GM23338 (cell line): ENCODE results near the gene CACNA1C. TPM values are rescaled to one million over a fixed set of nuclear protein-coding genes. Genes with fewer than 3 reads are reported as not detected.

Experiments used
- ATAC-seq: fragments of 200-7000 bp; cut with Tn5 transposase; 3 replicates; pipeline ENCODE4 v1.9.1; 2020
- DNase-seq: peaks from one replicate; pipeline ENCODE4 v3.0.0-alpha.2; 2015; ENCODE audit warnings: low spot score
- H2AFZ ChIP-seq: fragments of 200-600 bp; sonication (generic); 2 replicates; pipeline ENCODE4 v1.8.0; 2016; ENCODE audit warnings: antibody characterized with exemption, mild to moderate bottlenecking, moderate library complexity
- H3F3A ChIP-seq: fragments of 200-600 bp; sonication (generic); replicated peaks from 2 replicates; pipeline ENCODE4 v1.8.0; 2017; ENCODE audit warnings: antibody characterized with exemption, mixed run types, low read depth
- H3K27ac ChIP-seq: fragments of 200-600 bp; sonication (generic); 2 replicates; pipeline ENCODE4 v1.6.1; 2016; ENCODE audit warnings: low read depth
- H3K27me3 ChIP-seq: fragments of 200-600 bp; sonication (generic); 2 replicates; pipeline ENCODE4 v1.8.0; 2016; ENCODE audit warnings: mild to moderate bottlenecking, mixed run types, moderate library complexity; ENCODE audit not compliant: insufficient read depth
- H3K36me3 ChIP-seq: fragments of 200-600 bp; sonication (generic); 2 replicates; pipeline ENCODE4 v1.8.0; 2016; ENCODE audit warnings: mild to moderate bottlenecking; ENCODE audit not compliant: insufficient read depth
- H3K4me1 ChIP-seq: fragments of 200-600 bp; sonication (generic); 2 replicates; pipeline ENCODE4 v1.8.0; 2016; ENCODE audit warnings: mild to moderate bottlenecking, moderate library complexity; ENCODE audit not compliant: insufficient read depth
- H3K4me2 ChIP-seq: fragments of 200-600 bp; sonication (generic); 2 replicates; pipeline ENCODE4 v1.7.1; 2017; ENCODE audit warnings: mixed run types
- H3K4me3 ChIP-seq: fragments of 200-600 bp; sonication (generic); 2 replicates; pipeline ENCODE4 v1.6.1; 2016; ENCODE audit warnings: mixed run types
- H3K79me2 ChIP-seq: fragments of 200-600 bp; sonication (generic); replicated peaks from 2 replicates; pipeline ENCODE4 v1.8.0; 2017; ENCODE audit warnings: mild to moderate bottlenecking; ENCODE audit not compliant: insufficient read depth
- H3K9me2 ChIP-seq: fragments of 200-600 bp; sonication (generic); 2 replicates; pipeline ENCODE4 v1.8.0; 2017; ENCODE audit not compliant: insufficient read depth
- H4K20me1 ChIP-seq: fragments of 200-600 bp; sonication (generic); replicated peaks from 2 replicates; pipeline ENCODE4 v1.8.0; 2017; ENCODE audit warnings: mild to moderate bottlenecking; ENCODE audit not compliant: insufficient read depth
- H3K27ac Mint-ChIP-seq: 2 replicates; pipeline ENCODE4 v1.8.0; 2020; ENCODE audit warnings: inconsistent platforms, mild to moderate bottlenecking, moderate library complexity, mixed read lengths
- H3K27me3 Mint-ChIP-seq: 3 replicates; pipeline ENCODE4 v1.8.0; 2022; ENCODE audit warnings: low read depth, mild to moderate bottlenecking, moderate library complexity, mixed read lengths, inconsistent platforms; ENCODE audit not compliant: insufficient read depth, poor library complexity
- H3K36me3 Mint-ChIP-seq: 3 replicates; pipeline ENCODE4 v1.8.0; 2021; ENCODE audit warnings: low read depth, mild to moderate bottlenecking, inconsistent platforms, moderate library complexity, mixed read lengths
- H3K4me1 Mint-ChIP-seq: 3 replicates; pipeline ENCODE4 v1.8.0; 2020; ENCODE audit warnings: mild to moderate bottlenecking, inconsistent platforms, mixed read lengths
- H3K4me3 Mint-ChIP-seq: 3 replicates; pipeline ENCODE4 v1.8.0; 2021; ENCODE audit warnings: moderate library complexity, mild to moderate bottlenecking, inconsistent platforms, mixed read lengths
- H3K9me3 Mint-ChIP-seq: 3 replicates; pipeline ENCODE4 v1.8.0; 2020; ENCODE audit warnings: moderate library complexity, mild to moderate bottlenecking, inconsistent platforms, mixed read lengths
- CREB1 ChIP-seq: fragments of 250-450 bp; sonication (Bioruptor Pico); IDR thresholded peaks from 2 replicates; pipeline ENCODE4 v1.5.0; 2020; ENCODE audit warnings: low read depth, mild to moderate bottlenecking, moderate library complexity
- EZH2 ChIP-seq: fragments of 200-600 bp; sonication (generic); IDR thresholded peaks from one replicate; pipeline ENCODE4 v1.8.0; 2017; ENCODE audit warnings: antibody characterized with exemption, mild to moderate bottlenecking, low read depth; ENCODE audit not compliant: unreplicated experiment
- EZH2phosphoT487 ChIP-seq: fragments of 200-600 bp; sonication (generic); IDR thresholded peaks from one replicate; pipeline ENCODE4 v1.8.1; 2018; ENCODE audit warnings: antibody characterized with exemption; ENCODE audit not compliant: unreplicated experiment
- JUNB ChIP-seq: IDR thresholded peaks from one replicate; pipeline ENCODE4 v1.6.1; 2016; ENCODE audit warnings: antibody characterized with exemption; ENCODE audit not compliant: unreplicated experiment
- NANOG ChIP-seq: IDR thresholded peaks from 2 replicates; pipeline ENCODE4 v1.6.1; 2016; ENCODE audit warnings: antibody characterized with exemption, borderline replicate concordance
- POLR2AphosphoS5 ChIP-seq: IDR thresholded peaks from 2 replicates; pipeline ENCODE4 v1.6.1; 2016; ENCODE audit warnings: antibody characterized with exemption, low read depth
- STAT1 ChIP-seq: IDR thresholded peaks from one replicate; pipeline ENCODE4 v1.6.1; 2016; ENCODE audit warnings: antibody characterized with exemption; ENCODE audit not compliant: unreplicated experiment
- ZNF114 ChIP-seq: fragments of 250-450 bp; sonication (Bioruptor Pico); IDR thresholded peaks from 2 replicates; pipeline ENCODE4 v1.5.0; 2020; ENCODE audit warnings: mild to moderate bottlenecking, moderate library complexity
- ZNF331 ChIP-seq: fragments of 250-450 bp; sonication (Bioruptor Pico); IDR thresholded peaks from 2 replicates; pipeline ENCODE4 v1.5.0; 2020; ENCODE audit warnings: low read depth, mild to moderate bottlenecking, moderate library complexity
- polyA plus RNA-seq: library from polyadenylated mRNA; unstranded; fragments of >200 nt; fragmentation: Nextera tagmentation; extraction: Ambion mirVana; gene quantifications from 2 replicates; pipeline ENCODE4 v1.2.1, GENCODE V29; 2016
- total RNA-seq: library from RNA; depleted of rRNA; stranded (reverse); fragments of >200 nt; shearing (Covaris generic); gene quantifications from 2 replicates; pipeline ENCODE4 v1.2.3, GENCODE V29; 2014
- TF ChIP-seq, protein P1 (sequence below): fragments of 250-450 bp; sonication (Bioruptor Pico); IDR thresholded peaks from 2 replicates; pipeline ENCODE4 v1.5.0; 2020; ENCODE audit warnings: mild to moderate bottlenecking, moderate library complexity
- TF ChIP-seq, protein P2 (sequence below): IDR thresholded peaks from 2 replicates; pipeline ENCODE4 v1.6.1; 2016; ENCODE audit warnings: antibody characterized with exemption
- TF ChIP-seq, protein P3 (sequence below), 2 experiments: fragments of 200-600 bp in 1 of 2; sonication (generic) in 1 of 2; conservative IDR thresholded peaks; 2 replicates each; pipeline versions ENCODE4 v1.5.1 to v1.6.1; 2016 to 2017; ENCODE audit warnings: antibody characterized with exemption in 2 of 2, low read depth in 2 of 2, mild to moderate bottlenecking in 2 of 2, moderate library complexity in 1 of 2

The CACNA1C gene
- total and polyA plus RNA-seq, 2 experiments from 2014 or later, result 0.78 to 2.1 TPM

DNA sequence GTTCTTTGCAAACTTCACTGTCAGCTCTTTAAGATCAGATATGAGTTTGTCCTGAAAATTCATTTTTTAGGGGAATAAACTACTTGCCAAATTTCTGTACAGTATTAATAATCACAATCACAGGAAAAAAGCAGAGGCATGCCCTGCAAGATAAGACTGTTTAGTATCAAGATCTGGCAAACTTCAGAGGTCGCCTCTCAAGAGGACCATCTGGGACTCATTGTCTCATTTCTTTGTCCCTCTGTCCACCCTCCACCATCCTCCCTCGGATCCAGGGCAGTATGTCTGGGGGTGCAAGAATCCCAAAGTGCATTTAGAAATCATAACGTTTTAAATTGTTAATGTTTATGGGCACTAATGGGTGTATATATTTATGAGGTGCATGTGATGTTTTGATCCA, 509.6 kb downstream of the CACNA1C start (continued):
- TF ChIP-seq, protein P1, sequence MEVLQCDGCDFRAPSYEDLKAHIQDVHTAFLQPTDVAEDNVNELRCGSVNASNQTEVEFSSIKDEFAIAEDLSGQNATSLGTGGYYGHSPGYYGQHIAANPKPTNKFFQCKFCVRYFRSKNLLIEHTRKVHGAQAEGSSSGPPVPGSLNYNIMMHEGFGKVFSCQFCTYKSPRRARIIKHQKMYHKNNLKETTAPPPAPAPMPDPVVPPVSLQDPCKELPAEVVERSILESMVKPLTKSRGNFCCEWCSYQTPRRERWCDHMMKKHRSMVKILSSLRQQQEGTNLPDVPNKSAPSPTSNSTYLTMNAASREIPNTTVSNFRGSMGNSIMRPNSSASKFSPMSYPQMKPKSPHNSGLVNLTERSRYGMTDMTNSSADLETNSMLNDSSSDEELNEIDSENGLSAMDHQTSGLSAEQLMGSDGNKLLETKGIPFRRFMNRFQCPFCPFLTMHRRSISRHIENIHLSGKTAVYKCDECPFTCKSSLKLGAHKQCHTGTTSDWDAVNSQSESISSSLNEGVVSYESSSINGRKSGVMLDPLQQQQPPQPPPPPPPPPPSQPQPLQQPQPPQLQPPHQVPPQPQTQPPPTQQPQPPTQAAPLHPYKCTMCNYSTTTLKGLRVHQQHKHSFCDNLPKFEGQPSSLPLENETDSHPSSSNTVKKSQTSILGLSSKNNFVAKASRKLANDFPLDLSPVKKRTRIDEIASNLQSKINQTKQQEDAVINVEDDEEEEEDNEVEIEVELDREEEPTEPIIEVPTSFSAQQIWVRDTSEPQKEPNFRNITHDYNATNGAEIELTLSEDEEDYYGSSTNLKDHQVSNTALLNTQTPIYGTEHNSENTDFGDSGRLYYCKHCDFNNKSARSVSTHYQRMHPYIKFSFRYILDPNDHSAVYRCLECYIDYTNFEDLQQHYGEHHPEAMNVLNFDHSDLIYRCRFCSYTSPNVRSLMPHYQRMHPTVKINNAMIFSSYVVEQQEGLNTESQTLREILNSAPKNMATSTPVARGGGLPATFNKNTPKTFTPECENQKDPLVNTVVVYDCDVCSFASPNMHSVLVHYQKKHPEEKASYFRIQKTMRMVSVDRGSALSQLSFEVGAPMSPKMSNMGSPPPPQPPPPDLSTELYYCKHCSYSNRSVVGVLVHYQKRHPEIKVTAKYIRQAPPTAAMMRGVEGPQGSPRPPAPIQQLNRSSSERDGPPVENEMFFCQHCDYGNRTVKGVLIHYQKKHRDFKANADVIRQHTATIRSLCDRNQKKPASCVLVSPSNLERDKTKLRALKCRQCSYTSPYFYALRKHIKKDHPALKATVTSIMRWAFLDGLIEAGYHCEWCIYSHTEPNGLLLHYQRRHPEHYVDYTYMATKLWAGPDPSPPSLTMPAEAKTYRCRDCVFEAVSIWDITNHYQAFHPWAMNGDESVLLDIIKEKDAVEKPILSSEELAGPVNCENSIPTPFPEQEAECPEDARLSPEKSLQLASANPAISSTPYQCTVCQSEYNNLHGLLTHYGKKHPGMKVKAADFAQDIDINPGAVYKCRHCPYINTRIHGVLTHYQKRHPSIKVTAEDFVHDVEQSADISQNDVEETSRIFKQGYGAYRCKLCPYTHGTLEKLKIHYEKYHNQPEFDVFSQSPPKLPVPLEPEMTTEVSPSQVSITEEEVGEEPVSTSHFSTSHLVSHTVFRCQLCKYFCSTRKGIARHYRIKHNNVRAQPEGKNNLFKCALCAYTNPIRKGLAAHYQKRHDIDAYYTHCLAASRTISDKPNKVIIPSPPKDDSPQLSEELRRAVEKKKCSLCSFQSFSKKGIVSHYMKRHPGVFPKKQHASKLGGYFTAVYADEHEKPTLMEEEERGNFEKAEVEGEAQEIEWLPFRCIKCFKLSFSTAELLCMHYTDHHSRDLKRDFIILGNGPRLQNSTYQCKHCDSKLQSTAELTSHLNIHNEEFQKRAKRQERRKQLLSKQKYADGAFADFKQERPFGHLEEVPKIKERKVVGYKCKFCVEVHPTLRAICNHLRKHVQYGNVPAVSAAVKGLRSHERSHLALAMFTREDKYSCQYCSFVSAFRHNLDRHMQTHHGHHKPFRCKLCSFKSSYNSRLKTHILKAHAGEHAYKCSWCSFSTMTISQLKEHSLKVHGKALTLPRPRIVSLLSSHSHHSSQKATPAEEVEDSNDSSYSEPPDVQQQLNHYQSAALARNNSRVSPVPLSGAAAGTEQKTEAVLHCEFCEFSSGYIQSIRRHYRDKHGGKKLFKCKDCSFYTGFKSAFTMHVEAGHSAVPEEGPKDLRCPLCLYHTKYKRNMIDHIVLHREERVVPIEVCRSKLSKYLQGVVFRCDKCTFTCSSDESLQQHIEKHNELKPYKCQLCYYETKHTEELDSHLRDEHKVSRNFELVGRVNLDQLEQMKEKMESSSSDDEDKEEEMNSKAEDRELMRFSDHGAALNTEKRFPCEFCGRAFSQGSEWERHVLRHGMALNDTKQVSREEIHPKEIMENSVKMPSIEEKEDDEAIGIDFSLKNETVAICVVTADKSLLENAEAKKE (CRISPR knock-in tag), result no peak
- TF ChIP-seq ZNF114 (no peak), NANOG (no peak), EZH2 (no peak), EZH2phosphoT487 (no peak), CREB1 (CRISPR knock-in tag) (no peak)
- TF ChIP-seq, protein P2, sequence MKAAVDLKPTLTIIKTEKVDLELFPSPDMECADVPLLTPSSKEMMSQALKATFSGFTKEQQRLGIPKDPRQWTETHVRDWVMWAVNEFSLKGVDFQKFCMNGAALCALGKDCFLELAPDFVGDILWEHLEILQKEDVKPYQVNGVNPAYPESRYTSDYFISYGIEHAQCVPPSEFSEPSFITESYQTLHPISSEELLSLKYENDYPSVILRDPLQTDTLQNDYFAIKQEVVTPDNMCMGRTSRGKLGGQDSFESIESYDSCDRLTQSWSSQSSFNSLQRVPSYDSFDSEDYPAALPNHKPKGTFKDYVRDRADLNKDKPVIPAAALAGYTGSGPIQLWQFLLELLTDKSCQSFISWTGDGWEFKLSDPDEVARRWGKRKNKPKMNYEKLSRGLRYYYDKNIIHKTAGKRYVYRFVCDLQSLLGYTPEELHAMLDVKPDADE, result no peak

DNA sequence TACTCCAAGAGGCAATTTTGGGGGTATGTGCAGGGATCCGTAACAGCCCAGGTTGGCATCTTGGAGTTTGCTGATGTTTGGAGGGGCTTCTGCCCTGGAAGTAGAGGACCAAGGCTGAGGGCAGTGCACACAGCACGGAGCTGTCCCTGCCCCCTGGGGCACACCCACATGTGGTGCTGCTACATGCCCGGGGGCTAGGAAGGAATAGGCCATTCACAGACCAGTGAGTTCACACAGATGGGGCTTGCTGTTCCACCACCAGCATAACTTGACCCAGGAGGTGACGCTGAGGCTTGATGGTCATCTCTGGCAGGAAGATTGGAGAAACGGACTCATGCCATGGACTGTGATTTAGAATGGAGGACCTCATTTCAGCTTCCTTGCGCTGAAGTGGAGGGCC, 510.9 kb downstream of the CACNA1C start:
- H3K4me3 Mint-ChIP-seq, result no peak overlapping the region
- ATAC-seq, result no peak
- no peaks in the 10 kb centered on the region for H3K4me1 ChIP-seq
- peaks cover 2% of the 10 kb centered on the region for H3K27me3 Mint-ChIP-seq
- H3K4me2 ChIP-seq, result no peak overlapping the region
- H3K27me3 ChIP-seq, result no peaks in the 10 kb centered on the region
- H3K27ac ChIP-seq, result no peak overlapping the region
- H3K36me3 ChIP-seq, result no peaks in the 10 kb centered on the region
- no peaks in the 10 kb centered on the region for H3K9me3 Mint-ChIP-seq
- H4K20me1 ChIP-seq, result no peaks in the 10 kb centered on the region
- no peaks in the 10 kb centered on the region for H3K36me3 Mint-ChIP-seq
- no peak overlapping the region for H3K27ac Mint-ChIP-seq
- no peak for DNase-seq
- H2AFZ ChIP-seq, result no peak overlapping the region
- no peaks in the 10 kb centered on the region for H3K9me2 ChIP-seq
- no peaks in the 10 kb centered on the region for H3K79me2 ChIP-seq
- H3K4me3 ChIP-seq, result no peak overlapping the region
- no peaks in the 10 kb centered on the region for H3K4me1 Mint-ChIP-seq
- H3F3A ChIP-seq, result no peaks in the 10 kb centered on the region
- TF ChIP-seq STAT1, result no peak
- TF ChIP-seq CREB1 (CRISPR knock-in tag), result no peak
- TF ChIP-seq, protein P3, sequence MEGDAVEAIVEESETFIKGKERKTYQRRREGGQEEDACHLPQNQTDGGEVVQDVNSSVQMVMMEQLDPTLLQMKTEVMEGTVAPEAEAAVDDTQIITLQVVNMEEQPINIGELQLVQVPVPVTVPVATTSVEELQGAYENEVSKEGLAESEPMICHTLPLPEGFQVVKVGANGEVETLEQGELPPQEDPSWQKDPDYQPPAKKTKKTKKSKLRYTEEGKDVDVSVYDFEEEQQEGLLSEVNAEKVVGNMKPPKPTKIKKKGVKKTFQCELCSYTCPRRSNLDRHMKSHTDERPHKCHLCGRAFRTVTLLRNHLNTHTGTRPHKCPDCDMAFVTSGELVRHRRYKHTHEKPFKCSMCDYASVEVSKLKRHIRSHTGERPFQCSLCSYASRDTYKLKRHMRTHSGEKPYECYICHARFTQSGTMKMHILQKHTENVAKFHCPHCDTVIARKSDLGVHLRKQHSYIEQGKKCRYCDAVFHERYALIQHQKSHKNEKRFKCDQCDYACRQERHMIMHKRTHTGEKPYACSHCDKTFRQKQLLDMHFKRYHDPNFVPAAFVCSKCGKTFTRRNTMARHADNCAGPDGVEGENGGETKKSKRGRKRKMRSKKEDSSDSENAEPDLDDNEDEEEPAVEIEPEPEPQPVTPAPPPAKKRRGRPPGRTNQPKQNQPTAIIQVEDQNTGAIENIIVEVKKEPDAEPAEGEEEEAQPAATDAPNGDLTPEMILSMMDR (conservative IDR thresholded peaks at IDR 0.05; ENCODE audit: low read depth in 2 of 2), result no peak
- no peak for TF ChIP-seq JUNB
- no peak for TF ChIP-seq NANOG
- TF ChIP-seq EZH2phosphoT487, result no peak
- TF ChIP-seq ZNF114, result no peak
- TF ChIP-seq ZNF331, result no peak
- TF ChIP-seq POLR2AphosphoS5, result no peak
